GM12878 (cell line): ENCODE data around the gene PAK6. TPM values are rescaled to one million over a fixed set of nuclear protein-coding genes. Genes with fewer than 3 reads are reported as not detected.

Experiments
- ATAC-seq: fragments of 200-7000 bp; cut with Tn5 transposase; 3 replicates; pipeline ENCODE4 v1.9.1; 2020; ENCODE audit warnings: mild to moderate bottlenecking, moderate library complexity
- BruUV-seq: library from RNA; stranded (reverse); fragments of 400-500 nt; replicated peaks from 2 replicates; lab custom pipeline; 2021; lab: Mats Ljungman, UMichigan
- CTCF ChIA-PET: fragments of 300-600 bp; sonication (Branson Sonifier 250); formaldehyde crosslinking; extraction: SDS; loops from one replicate; lab custom pipeline; 2021; ENCODE audit warnings: inconsistent platforms; lab: Yijun Ruan, JAX
- POLR2A ChIA-PET: fragments of 350-600 bp; formaldehyde crosslinking; extraction: SDS; loops from one replicate; lab custom pipeline; 2021; ENCODE audit warnings: inconsistent platforms; lab: Charles Lee
- RAD21 ChIA-PET: fragments of 300-600 bp; sonication (Branson Sonifier 250); formaldehyde crosslinking; loops from one replicate; lab custom pipeline; 2023; ENCODE audit warnings: antibody characterized with exemption; ENCODE audit not compliant: unreplicated experiment; lab: Charles Lee
- SMC1A ChIA-PET: fragments of 300-600 bp; sonication (Branson Sonifier 250); formaldehyde crosslinking; loops from one replicate; lab custom pipeline; 2023; ENCODE audit not compliant: unreplicated experiment, uncharacterized antibody; lab: Charles Lee
- DNase-seq: peaks from one replicate; pipeline ENCODE4 v3.0.0-alpha.2; 2011; ENCODE audit warnings: low read depth, low spot score
- FAIRE-seq: peaks from 3 replicates; lab custom pipeline; 2011; peaks lifted over from hg19 to GRCh38; lab: Jason Lieb, UNC
- H2AFZ ChIP-seq: 2 replicates; pipeline ENCODE4 v1.6.0; 2011; ENCODE audit warnings: low read depth, low read length, control low read depth; ENCODE audit not compliant: control insufficient read depth
- H3K27ac ChIP-seq: 2 replicates; pipeline ENCODE4 v1.5.1; 2011; ENCODE audit warnings: control low read depth; ENCODE audit not compliant: control insufficient read depth, insufficient read depth
- H3K27me3 ChIP-seq, 2 experiments: replicated peaks in 1 of 2; 2 replicates each; pipeline versions ENCODE4 v1.6.0 to v1.6.1; 2011; ENCODE audit warnings: low read length in 1 of 2; ENCODE audit not compliant: control insufficient read depth in 2 of 2, insufficient read depth in 2 of 2
- H3K36me3 ChIP-seq, 2 experiments: 2 replicates each; pipeline ENCODE4 v1.5.1; 2011; ENCODE audit warnings: low read length in 1 of 2; ENCODE audit not compliant: control insufficient read depth in 2 of 2, insufficient read depth in 2 of 2
- H3K4me1 ChIP-seq: 2 replicates; pipeline ENCODE4 v1.6.1; 2011; ENCODE audit warnings: mild to moderate bottlenecking, low read length, moderate library complexity, mixed read lengths; ENCODE audit not compliant: control insufficient read depth, insufficient read depth
- H3K4me2 ChIP-seq: 2 replicates; pipeline ENCODE4 v1.6.0; 2011; ENCODE audit warnings: control low read depth; ENCODE audit not compliant: control insufficient read depth, insufficient read depth
- H3K4me3 ChIP-seq: fragments of 200-600 bp; sonication (generic); 2 replicates; pipeline ENCODE4 v1.5.1; 2016
- H3K79me2 ChIP-seq: 2 replicates; pipeline ENCODE4 v1.6.0; 2011; ENCODE audit warnings: low read length; ENCODE audit not compliant: control insufficient read depth, insufficient read depth
- H3K9ac ChIP-seq: 2 replicates; pipeline ENCODE4 v1.8.0; 2011; ENCODE audit warnings: low read length, control low read depth, mixed read lengths; ENCODE audit not compliant: control insufficient read depth, insufficient read depth
- H3K9me3 ChIP-seq: replicated peaks from 3 replicates; pipeline ENCODE4 v1.5.1; 2011; ENCODE audit warnings: mild to moderate bottlenecking, low read length; ENCODE audit not compliant: control insufficient read depth, insufficient read depth
- H4K20me1 ChIP-seq: 2 replicates; pipeline ENCODE4 v1.6.0; 2011; ENCODE audit not compliant: control insufficient read depth, insufficient read depth
- IRF4 ChIP-seq: IDR thresholded peaks from 2 replicates; pipeline ENCODE4 v1.6.1; 2011; ENCODE audit warnings: low read depth, low read length
- KAT2A ChIP-seq: conservative IDR thresholded peaks from 2 replicates; pipeline ENCODE4 v1.6.1; 2011; ENCODE audit warnings: low read depth, low read length; ENCODE audit not compliant: control insufficient read depth
- MTA2 ChIP-seq: fragments of 450-650 bp; IDR thresholded peaks from 2 replicates; pipeline ENCODE4 v1.6.1; 2016; ENCODE audit warnings: low read depth, mild to moderate bottlenecking, moderate library complexity
- MTA3 ChIP-seq: IDR thresholded peaks from 2 replicates; pipeline ENCODE4 v1.6.1; 2012; ENCODE audit warnings: low read length, inconsistent platforms, borderline replicate concordance
- PBX3 ChIP-seq: IDR thresholded peaks from 2 replicates; pipeline ENCODE4 v1.6.1; 2011; ENCODE audit warnings: mild to moderate bottlenecking, low read depth, low read length, moderate library complexity; ENCODE audit not compliant: insufficient replicate concordance
- POLR2AphosphoS5 ChIP-seq: IDR thresholded peaks from 2 replicates; pipeline ENCODE4 v1.6.1; 2011; ENCODE audit warnings: mild to moderate bottlenecking, low read length, inconsistent platforms
- SPI1 ChIP-seq: IDR thresholded peaks from 2 replicates; pipeline ENCODE4 v1.6.1; 2011; ENCODE audit warnings: low read depth, mild to moderate bottlenecking, low read length, moderate library complexity, borderline replicate concordance; ENCODE audit not compliant: insufficient read depth
- SRF ChIP-seq, 2 experiments: IDR thresholded peaks; 2 replicates each; pipeline ENCODE4 v1.6.1; 2011; ENCODE audit warnings: low read depth in 2 of 2, low read length in 2 of 2, mild to moderate bottlenecking in 1 of 2, moderate library complexity in 1 of 2
- ZNF217 ChIP-seq: fragments of 450-650 bp; IDR thresholded peaks from 2 replicates; pipeline ENCODE4 v1.6.1; 2017; ENCODE audit warnings: antibody characterized with exemption, mild to moderate bottlenecking
- WGBS: methylation state at CpG from one replicate; pipeline ENCODE4 v1.1.6; 2016; ENCODE audit warnings: low lambda C conversion rate; ENCODE audit not compliant: insufficient replicate concordance, insufficient coverage; ENCODE audit errors: missing lambda C conversion rate; 5-methylcytosine and 5-hydroxymethylcytosine counted together
- in situ Hi-C: fragments of 300-500 bp; cut with MboI; formaldehyde crosslinking; loops from 9 replicates; pipeline ENCODE4 v1.14.3; 2018; ENCODE audit warnings: mixed read lengths
- intact Hi-C: fragments of 100-400 bp; cut with micrococcal nuclease; formaldehyde crosslinking; loops from one replicate; pipeline ENCODE4 v1.14.2; 2022; ENCODE audit not compliant: unreplicated experiment
- polyA plus RNA-seq, 11 experiments: library from polyadenylated mRNA; depleted of rRNA in 4 of 11; unstranded in 6 of 11; stranded (reverse) in 5 of 11; fragments of >200 nt; fragmentation: Nextera tagmentation in 4 of 11; fragmentation: Illumina TruSeq in 1 of 11; extraction: Ambion mirVana in 4 of 11; extraction: Trizol in 1 of 11; gene quantifications; 1 replicate in 1 of 11; 2 replicates in 10 of 11; pipeline versions ENCODE4 v1.2.1 to v1.2.3, GENCODE V29; 2011 to 2016; ENCODE audit warnings: inconsistent platforms in 2 of 11, missing spikeins in 2 of 11, low read depth in 1 of 11
- total RNA-seq, 4 experiments: library from RNA; depleted of rRNA in 3 of 4; stranded (reverse); fragments of >200 nt in 3 of 4; fragmentation: Illumina TruSeq in 1 of 4; extraction: Trizol in 1 of 4; gene quantifications; 2 replicates each; pipeline versions ENCODE4 v1.2.1 to v1.2.3, GENCODE V29; 2013 to 2021
- TF ChIP-seq, protein P1 (sequence below): fragments of 450-650 bp; formaldehyde crosslinking; IDR thresholded peaks from 2 replicates; pipeline ENCODE4 v1.4.0; 2022; ENCODE audit warnings: mild to moderate bottlenecking, moderate library complexity
- TF ChIP-seq, protein P2 (sequence below): IDR thresholded peaks from 2 replicates; pipeline ENCODE4 v1.6.1; 2012; ENCODE audit warnings: low read depth, low read length, improper control_type of control experiment
- TF ChIP-seq, protein P3 (sequence below): fragments of 450-650 bp; IDR thresholded peaks from 2 replicates; pipeline ENCODE4 v1.6.1; 2017; ENCODE audit warnings: borderline replicate concordance

Gene PAK6
- total and polyA plus RNA-seq, 10 of the 15 experiments (the other 5 are each of a cell fraction or from before 2014, with no cell fraction given), result 0.07 to 0.92 (median 0.31) TPM; not detected in 2

DNA sequence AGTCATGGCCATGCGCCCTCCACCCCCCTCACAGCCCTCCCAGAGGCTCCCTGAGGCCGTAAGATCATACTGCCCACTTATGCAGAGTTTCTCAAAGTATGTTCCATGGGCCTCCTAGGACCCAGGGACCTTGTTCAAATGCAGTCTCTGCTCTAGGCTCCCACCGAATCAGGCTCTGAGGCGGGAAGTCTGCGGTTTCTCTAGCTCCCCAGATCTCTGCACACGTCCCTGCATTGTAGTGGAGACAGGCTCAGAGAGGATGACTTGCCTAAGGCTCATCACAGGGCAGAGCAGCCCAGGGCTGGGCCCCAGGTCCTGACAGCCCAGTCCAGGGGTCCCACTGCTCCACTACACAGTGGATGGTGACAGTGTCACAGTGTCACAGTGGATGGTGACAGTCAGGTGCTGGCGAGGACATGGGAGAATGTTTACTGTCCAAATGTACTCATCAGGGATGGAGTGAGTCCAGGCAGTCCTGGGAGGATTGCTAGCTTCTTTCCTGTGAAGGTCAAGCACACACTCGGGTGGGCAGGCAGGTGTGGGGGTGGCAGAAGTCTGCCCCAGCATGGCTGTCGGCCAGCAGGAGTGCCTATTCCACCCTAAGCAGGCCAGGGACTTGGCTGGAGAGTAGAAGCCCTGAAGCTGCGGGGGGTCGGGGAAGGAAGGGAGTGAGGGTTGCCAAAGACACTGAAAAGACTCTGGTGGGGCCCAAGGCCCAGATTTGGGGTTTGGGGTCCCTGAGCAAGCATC, 31.6 kb downstream of the PAK6 start (continued):
- no peak for TF ChIP-seq MTA2
- TF ChIP-seq, protein P1, sequence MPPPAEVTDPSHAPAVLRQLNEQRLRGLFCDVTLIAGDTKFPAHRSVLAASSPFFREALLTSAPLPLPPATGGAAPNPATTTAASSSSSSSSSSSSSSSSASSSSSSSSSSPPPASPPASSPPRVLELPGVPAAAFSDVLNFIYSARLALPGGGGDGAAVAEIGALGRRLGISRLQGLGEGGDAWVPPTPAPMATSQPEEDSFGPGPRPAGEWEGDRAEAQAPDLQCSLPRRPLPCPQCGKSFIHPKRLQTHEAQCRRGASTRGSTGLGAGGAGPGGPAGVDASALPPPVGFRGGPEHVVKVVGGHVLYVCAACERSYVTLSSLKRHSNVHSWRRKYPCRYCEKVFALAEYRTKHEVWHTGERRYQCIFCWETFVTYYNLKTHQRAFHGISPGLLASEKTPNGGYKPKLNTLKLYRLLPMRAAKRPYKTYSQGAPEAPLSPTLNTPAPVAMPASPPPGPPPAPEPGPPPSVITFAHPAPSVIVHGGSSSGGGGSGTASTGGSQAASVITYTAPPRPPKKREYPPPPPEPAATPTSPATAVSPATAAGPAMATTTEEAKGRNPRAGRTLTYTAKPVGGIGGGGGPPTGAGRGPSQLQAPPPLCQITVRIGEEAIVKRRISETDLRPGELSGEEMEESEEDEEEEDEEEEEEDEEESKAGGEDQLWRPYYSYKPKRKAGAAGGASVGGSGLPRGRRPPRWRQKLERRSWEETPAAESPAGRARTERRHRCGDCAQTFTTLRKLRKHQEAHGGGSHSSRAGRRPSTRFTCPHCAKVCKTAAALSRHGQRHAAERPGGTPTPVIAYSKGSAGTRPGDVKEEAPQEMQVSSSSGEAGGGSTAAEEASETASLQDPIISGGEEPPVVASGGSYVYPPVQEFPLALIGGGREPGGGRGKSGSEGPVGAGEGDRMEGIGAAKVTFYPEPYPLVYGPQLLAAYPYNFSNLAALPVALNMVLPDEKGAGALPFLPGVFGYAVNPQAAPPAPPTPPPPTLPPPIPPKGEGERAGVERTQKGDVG (CRISPR knock-in tag), result no peak

GRCh38 chr15:40271685-40272484, 33.0 kb downstream of the PAK6 start:
- Histone ChIP-seq H3K4me3 (no peak overlapping the region), H4K20me1 (no peaks in the 10 kb centered on the region), H3K9me3 (no peaks in the 10 kb centered on the region), H3K4me1 (no peaks in the 10 kb centered on the region), H3K36me3 (no peaks in the 10 kb centered on the region), H3K9ac (no peak overlapping the region), H3K79me2 (no peaks in the 10 kb centered on the region), H2AFZ (no peak overlapping the region), H3K4me2 (no peak overlapping the region), H3K27ac (no peak overlapping the region), H3K27me3 (no peaks in the 10 kb centered on the region)
- ChIA-PET POLR2A (no interaction called here), CTCF (interaction anchor here (1.0 to 11.7 kb wide), 11 partner anchors 17 to 233 kb away, joined by 3 to 296 read pairs (median 15); partner anchors contain the start of genes CCDC9B, PAK6 and SRP14), SMC1A (interaction anchor here (1.4 to 6.4 kb wide), 3 partner anchors 54 to 241 kb away, joined by 5 to 98 read pairs (median 55); no protein-coding TSS in a partner anchor), RAD21 (interaction anchor here (0.8 to 4.5 kb wide), 4 partner anchors 55 to 225 kb away, joined by 3 to 58 read pairs (median 12); no protein-coding TSS in a partner anchor)
- in situ Hi-C loops, result loop anchor here (5.0 to 10.0 kb wide), 4 partner anchors 55 to 487 kb away; partner anchors contain the start of gene FSIP1
- DNase-seq (no peak), FAIRE-seq (no peak), ATAC-seq (no peak)
- WGBS, result 46% methylated on average over 22 of the region's 25 CpGs
- no TSS peak for BruUV-seq
- intact Hi-C loops, result loop anchor here (10.0 kb wide), 2 partner anchors 167 to 387 kb away; partner anchors contain the start of gene BMF
- TF ChIP-seq PBX3 (no peak), SPI1 (no peak), IRF4 (no peak), ZNF217 (no peak), MTA3 (no peak), SRF (IDR thresholded peaks at IDR 0.05; ENCODE audit: low read depth in 2 of 2, low read length in 2 of 2) (no peak), KAT2A (no peak), POLR2AphosphoS5 (no peak)
- TF ChIP-seq, protein P2, sequence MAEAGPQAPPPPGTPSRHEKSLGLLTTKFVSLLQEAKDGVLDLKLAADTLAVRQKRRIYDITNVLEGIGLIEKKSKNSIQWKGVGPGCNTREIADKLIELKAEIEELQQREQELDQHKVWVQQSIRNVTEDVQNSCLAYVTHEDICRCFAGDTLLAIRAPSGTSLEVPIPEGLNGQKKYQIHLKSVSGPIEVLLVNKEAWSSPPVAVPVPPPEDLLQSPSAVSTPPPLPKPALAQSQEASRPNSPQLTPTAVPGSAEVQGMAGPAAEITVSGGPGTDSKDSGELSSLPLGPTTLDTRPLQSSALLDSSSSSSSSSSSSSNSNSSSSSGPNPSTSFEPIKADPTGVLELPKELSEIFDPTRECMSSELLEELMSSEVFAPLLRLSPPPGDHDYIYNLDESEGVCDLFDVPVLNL, result no peak
- TF ChIP-seq, protein P3, sequence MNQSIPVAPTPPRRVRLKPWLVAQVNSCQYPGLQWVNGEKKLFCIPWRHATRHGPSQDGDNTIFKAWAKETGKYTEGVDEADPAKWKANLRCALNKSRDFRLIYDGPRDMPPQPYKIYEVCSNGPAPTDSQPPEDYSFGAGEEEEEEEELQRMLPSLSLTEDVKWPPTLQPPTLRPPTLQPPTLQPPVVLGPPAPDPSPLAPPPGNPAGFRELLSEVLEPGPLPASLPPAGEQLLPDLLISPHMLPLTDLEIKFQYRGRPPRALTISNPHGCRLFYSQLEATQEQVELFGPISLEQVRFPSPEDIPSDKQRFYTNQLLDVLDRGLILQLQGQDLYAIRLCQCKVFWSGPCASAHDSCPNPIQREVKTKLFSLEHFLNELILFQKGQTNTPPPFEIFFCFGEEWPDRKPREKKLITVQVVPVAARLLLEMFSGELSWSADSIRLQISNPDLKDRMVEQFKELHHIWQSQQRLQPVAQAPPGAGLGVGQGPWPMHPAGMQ, result no peak
